ENCODE data around the gene TYW5. TPM values are rescaled to one million over a fixed set of nuclear protein-coding genes. Genes with fewer than 3 reads are reported as not detected.

Gene TYW5
- total RNA-seq, 1 experiment from 2014 or later = 13.5 TPM

DNA sequence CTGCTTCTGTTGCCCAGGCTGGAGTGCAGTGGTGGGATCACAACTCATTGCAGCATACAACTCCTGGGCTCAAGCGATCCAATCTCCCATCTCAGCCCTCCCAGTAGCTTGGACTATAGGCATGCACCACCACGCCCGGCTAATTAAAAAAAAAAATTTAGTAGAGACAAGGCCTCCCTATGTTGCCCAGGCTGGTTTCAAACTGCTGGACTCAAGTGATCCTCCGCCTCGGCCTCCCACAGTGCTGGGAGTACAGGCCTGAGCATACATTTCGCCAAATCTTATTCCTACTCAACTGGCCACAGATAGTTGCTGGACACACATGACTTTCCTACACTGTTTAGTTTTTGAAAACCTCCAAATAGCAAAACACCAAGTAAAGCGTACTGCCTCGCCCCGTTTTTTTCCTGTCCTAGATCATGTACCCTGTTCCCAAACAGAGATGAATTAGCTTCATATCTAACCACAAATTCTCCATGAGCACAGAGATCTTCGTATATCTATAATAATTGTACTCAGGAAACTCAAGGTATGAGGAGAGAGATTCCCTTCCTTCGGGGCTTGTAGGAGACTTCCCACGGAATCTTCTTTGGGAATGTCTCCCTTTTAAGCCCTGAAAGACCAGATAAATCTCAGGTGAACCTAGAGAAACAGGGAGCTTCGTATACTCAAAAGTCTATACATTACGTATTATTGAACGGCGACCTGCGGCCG, 44.8 kb downstream of the TYW5 start (continued):
- TF ChIP-seq, protein P1, sequence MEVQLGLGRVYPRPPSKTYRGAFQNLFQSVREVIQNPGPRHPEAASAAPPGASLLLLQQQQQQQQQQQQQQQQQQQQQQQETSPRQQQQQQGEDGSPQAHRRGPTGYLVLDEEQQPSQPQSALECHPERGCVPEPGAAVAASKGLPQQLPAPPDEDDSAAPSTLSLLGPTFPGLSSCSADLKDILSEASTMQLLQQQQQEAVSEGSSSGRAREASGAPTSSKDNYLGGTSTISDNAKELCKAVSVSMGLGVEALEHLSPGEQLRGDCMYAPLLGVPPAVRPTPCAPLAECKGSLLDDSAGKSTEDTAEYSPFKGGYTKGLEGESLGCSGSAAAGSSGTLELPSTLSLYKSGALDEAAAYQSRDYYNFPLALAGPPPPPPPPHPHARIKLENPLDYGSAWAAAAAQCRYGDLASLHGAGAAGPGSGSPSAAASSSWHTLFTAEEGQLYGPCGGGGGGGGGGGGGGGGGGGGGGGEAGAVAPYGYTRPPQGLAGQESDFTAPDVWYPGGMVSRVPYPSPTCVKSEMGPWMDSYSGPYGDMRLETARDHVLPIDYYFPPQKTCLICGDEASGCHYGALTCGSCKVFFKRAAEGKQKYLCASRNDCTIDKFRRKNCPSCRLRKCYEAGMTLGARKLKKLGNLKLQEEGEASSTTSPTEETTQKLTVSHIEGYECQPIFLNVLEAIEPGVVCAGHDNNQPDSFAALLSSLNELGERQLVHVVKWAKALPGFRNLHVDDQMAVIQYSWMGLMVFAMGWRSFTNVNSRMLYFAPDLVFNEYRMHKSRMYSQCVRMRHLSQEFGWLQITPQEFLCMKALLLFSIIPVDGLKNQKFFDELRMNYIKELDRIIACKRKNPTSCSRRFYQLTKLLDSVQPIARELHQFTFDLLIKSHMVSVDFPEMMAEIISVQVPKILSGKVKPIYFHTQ (CRISPR knock-in tag; IDR thresholded peaks at IDR 0.05) = no peak
- no peak for TF ChIP-seq IRF2 (CRISPR knock-in tag; IDR thresholded peaks at IDR 0.05; ENCODE audit: borderline replicate concordance, low read depth)
- TF ChIP-seq, protein P2, sequence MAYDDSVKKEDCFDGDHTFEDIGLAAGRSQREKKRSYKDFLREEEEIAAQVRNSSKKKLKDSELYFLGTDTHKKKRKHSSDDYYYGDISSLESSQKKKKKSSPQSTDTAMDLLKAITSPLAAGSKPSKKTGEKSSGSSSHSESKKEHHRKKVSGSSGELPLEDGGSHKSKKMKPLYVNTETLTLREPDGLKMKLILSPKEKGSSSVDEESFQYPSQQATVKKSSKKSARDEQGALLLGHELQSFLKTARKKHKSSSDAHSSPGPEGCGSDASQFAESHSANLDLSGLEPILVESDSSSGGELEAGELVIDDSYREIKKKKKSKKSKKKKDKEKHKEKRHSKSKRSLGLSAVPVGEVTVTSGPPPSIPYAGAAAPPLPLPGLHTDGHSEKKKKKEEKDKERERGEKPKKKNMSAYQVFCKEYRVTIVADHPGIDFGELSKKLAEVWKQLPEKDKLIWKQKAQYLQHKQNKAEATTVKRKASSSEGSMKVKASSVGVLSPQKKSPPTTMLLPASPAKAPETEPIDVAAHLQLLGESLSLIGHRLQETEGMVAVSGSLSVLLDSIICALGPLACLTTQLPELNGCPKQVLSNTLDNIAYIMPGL (CRISPR knock-in tag; IDR thresholded peaks at IDR 0.05) = no peak
- TF ChIP-seq MAX (CRISPR knock-in tag; IDR thresholded peaks at IDR 0.05) = no peak
- TF ChIP-seq, protein P3, sequence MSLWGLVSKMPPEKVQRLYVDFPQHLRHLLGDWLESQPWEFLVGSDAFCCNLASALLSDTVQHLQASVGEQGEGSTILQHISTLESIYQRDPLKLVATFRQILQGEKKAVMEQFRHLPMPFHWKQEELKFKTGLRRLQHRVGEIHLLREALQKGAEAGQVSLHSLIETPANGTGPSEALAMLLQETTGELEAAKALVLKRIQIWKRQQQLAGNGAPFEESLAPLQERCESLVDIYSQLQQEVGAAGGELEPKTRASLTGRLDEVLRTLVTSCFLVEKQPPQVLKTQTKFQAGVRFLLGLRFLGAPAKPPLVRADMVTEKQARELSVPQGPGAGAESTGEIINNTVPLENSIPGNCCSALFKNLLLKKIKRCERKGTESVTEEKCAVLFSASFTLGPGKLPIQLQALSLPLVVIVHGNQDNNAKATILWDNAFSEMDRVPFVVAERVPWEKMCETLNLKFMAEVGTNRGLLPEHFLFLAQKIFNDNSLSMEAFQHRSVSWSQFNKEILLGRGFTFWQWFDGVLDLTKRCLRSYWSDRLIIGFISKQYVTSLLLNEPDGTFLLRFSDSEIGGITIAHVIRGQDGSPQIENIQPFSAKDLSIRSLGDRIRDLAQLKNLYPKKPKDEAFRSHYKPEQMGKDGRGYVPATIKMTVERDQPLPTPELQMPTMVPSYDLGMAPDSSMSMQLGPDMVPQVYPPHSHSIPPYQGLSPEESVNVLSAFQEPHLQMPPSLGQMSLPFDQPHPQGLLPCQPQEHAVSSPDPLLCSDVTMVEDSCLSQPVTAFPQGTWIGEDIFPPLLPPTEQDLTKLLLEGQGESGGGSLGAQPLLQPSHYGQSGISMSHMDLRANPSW (CRISPR knock-in tag; conservative IDR thresholded peaks at IDR 0.05; ENCODE audit: low read depth) = no peak
- TF ChIP-seq HMGA2 (CRISPR knock-in tag; IDR thresholded peaks at IDR 0.05) = no peak
- TF ChIP-seq ELF4 (CRISPR knock-in tag; IDR thresholded peaks at IDR 0.05; ENCODE audit: low read depth) = no peak
- TF ChIP-seq, protein P4, sequence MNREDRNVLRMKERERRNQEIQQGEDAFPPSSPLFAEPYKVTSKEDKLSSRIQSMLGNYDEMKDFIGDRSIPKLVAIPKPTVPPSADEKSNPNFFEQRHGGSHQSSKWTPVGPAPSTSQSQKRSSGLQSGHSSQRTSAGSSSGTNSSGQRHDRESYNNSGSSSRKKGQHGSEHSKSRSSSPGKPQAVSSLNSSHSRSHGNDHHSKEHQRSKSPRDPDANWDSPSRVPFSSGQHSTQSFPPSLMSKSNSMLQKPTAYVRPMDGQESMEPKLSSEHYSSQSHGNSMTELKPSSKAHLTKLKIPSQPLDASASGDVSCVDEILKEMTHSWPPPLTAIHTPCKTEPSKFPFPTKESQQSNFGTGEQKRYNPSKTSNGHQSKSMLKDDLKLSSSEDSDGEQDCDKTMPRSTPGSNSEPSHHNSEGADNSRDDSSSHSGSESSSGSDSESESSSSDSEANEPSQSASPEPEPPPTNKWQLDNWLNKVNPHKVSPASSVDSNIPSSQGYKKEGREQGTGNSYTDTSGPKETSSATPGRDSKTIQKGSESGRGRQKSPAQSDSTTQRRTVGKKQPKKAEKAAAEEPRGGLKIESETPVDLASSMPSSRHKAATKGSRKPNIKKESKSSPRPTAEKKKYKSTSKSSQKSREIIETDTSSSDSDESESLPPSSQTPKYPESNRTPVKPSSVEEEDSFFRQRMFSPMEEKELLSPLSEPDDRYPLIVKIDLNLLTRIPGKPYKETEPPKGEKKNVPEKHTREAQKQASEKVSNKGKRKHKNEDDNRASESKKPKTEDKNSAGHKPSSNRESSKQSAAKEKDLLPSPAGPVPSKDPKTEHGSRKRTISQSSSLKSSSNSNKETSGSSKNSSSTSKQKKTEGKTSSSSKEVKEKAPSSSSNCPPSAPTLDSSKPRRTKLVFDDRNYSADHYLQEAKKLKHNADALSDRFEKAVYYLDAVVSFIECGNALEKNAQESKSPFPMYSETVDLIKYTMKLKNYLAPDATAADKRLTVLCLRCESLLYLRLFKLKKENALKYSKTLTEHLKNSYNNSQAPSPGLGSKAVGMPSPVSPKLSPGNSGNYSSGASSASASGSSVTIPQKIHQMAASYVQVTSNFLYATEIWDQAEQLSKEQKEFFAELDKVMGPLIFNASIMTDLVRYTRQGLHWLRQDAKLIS (CRISPR knock-in tag; IDR thresholded peaks at IDR 0.05; ENCODE audit: borderline replicate concordance) = no peak
- TF ChIP-seq ZNF423 (CRISPR knock-in tag; IDR thresholded peaks at IDR 0.05) = no peak
- TF ChIP-seq GTF2I (CRISPR knock-in tag; conservative IDR thresholded peaks at IDR 0.05) = no peak
- TF ChIP-seq, protein P5, sequence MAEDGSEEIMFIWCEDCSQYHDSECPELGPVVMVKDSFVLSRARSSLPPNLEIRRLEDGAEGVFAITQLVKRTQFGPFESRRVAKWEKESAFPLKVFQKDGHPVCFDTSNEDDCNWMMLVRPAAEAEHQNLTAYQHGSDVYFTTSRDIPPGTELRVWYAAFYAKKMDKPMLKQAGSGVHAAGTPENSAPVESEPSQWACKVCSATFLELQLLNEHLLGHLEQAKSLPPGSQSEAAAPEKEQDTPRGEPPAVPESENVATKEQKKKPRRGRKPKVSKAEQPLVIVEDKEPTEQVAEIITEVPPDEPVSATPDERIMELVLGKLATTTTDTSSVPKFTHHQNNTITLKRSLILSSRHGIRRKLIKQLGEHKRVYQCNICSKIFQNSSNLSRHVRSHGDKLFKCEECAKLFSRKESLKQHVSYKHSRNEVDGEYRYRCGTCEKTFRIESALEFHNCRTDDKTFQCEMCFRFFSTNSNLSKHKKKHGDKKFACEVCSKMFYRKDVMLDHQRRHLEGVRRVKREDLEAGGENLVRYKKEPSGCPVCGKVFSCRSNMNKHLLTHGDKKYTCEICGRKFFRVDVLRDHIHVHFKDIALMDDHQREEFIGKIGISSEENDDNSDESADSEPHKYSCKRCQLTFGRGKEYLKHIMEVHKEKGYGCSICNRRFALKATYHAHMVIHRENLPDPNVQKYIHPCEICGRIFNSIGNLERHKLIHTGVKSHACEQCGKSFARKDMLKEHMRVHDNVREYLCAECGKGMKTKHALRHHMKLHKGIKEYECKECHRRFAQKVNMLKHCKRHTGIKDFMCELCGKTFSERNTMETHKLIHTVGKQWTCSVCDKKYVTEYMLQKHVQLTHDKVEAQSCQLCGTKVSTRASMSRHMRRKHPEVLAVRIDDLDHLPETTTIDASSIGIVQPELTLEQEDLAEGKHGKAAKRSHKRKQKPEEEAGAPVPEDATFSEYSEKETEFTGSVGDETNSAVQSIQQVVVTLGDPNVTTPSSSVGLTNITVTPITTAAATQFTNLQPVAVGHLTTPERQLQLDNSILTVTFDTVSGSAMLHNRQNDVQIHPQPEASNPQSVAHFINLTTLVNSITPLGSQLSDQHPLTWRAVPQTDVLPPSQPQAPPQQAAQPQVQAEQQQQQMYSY (CRISPR knock-in tag; IDR thresholded peaks at IDR 0.05) = no peak

All from WTC11 (cell line).